ENCODE measurements around the gene OTULINL.

GRCh38 chr5:14581106-14581890, at the start of gene OTULINL:
- no peak for TF ChIP-seq CTCF (IDR thresholded peaks at IDR 0.05)
- no peak for TF ChIP-seq ZFX (IDR thresholded peaks at IDR 0.05; ENCODE audit: borderline replicate concordance)
